ENCODE measurements around the gene SOX6.

The SOX6 gene

DNA sequence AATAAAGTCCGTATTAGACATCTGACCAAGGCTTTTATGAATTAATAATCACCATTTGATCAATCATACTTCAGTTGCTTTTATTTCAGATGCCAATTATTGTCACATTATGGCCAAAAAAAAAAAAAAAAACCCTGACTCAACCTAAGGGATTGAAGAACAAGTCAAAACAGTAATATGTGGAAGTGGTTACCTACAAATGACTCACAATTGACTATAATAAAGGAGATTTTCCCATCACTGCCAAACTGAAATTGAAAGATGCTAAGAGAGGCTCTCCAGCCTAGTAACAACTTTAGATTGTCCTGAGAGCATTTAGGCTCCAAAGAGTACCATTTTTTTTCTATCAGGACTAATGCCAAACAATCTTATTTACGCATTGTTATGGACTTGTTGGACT, 35.2 kb downstream of the SOX6 start:
- no peaks in the 10 kb centered on the region for H3K36me3 ChIP-seq (ENCODE audit: insufficient read depth, low read length)
- no peak overlapping the region for H3K9ac ChIP-seq (ENCODE audit: low read depth, low read length)
- H3K4me1 ChIP-seq (ENCODE audit: insufficient read depth, low read length), result no peaks in the 10 kb centered on the region
- H3K9me3 ChIP-seq (ENCODE audit: control insufficient read depth, insufficient read depth, low read length), result no peaks in the 10 kb centered on the region

- no peaks in the 10 kb centered on the region for H3K4me1 ChIP-seq (ENCODE audit: insufficient read depth, low read length)
- no peaks in the 10 kb centered on the region for H3K36me3 ChIP-seq (ENCODE audit: insufficient read depth, low read length)
- no peak overlapping the region for H3K9ac ChIP-seq (ENCODE audit: low read depth, low read length)
- H3K9me3 ChIP-seq (ENCODE audit: control insufficient read depth, insufficient read depth, low read length), result no peaks in the 10 kb centered on the region
Observed at GRCh38 chr11:16318320-16318719, 38.0 kb downstream of the SOX6 start.

GRCh38 chr11:16317712-16318111, 38.6 kb downstream of the SOX6 start:
- H3K9ac ChIP-seq (ENCODE audit: low read depth, low read length), result no peak overlapping the region
- no peaks in the 10 kb centered on the region for H3K36me3 ChIP-seq (ENCODE audit: insufficient read depth, low read length)
- H3K4me1 ChIP-seq (ENCODE audit: insufficient read depth, low read length), result no peaks in the 10 kb centered on the region

DNA sequence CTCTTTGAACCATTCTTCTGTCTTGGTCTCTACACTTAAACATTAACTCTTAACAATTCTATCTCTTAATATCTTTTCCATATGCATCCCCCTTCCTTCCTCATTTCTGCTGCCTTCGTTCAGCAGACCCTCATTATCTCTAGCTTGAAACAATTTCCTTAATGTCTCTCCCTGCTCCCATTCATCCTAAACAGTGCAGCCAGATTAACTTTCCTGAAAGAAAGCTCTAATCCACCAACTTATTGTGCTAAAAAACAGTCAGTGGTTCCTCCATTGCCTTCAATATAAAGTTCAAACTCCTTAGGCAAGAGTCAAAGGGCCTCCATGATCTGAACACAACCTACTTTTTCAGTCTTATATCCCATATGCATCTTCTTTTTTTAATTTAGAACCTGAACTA, 42.5 kb downstream of the SOX6 start:
- Histone ChIP-seq H3K4me1 (ENCODE audit: insufficient read depth, low read length) (no peaks in the 10 kb centered on the region), H3K9ac (ENCODE audit: low read depth, low read length) (no peak overlapping the region), H3K36me3 (ENCODE audit: insufficient read depth, low read length) (no peaks in the 10 kb centered on the region), H3K9me3 (ENCODE audit: control insufficient read depth, insufficient read depth, low read length) (no peaks in the 10 kb centered on the region)

More at GRCh38 chr11:16317712-16318111, 38.6 kb downstream of the SOX6 start:
- no peaks in the 10 kb centered on the region for H3K9me3 ChIP-seq (ENCODE audit: control insufficient read depth, insufficient read depth, low read length)

DNA sequence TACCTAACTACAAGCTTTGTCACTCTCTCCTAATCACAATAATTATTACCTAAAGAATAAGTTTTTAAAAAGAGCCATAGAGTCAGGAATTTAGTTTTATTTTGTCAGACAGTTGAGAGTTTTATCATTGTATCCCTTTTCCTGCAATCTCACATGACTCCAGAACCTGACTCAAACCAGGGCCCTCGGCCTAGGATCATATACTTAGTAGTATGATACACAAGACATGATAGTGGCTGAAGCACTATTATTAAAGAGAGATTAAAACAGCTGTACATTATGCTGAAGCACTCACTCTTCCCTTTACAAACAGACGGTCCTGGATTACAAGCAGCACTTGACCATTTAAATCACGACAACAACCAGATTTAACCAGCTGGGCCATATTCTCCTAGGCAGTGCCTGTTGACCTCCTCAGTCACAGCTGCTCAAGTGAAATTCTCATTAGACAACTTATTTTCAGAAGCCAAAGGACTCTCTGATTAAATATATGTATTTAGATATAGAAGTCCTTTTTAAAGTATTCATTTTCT, 44.0 kb downstream of the SOX6 start:
- H3K9ac ChIP-seq (ENCODE audit: low read depth, low read length), result no peak overlapping the region
- no peaks in the 10 kb centered on the region for H3K36me3 ChIP-seq (ENCODE audit: insufficient read depth, low read length)
- H3K9me3 ChIP-seq (ENCODE audit: control insufficient read depth, insufficient read depth, low read length), result no peaks in the 10 kb centered on the region
- H3K4me1 ChIP-seq (ENCODE audit: insufficient read depth, low read length), result no peaks in the 10 kb centered on the region

DNA sequence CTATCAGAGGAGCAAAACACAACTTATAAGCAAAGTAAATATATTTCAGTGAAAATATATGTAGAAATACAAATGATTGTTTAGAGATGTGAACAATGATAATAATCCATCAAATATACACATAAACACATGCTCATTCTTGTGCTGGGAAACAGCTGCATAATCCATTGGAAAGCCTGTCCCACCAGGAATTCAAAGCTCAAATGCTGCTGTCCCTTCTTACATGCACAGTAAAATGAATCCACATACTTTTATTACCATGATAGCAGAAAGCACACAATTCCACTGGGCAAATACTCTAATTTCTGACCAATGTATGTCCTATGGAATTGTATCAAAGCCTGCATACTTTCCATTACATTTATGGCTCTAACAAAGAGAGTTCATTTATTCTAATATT, 44.5 kb downstream of the SOX6 start:
- Histone ChIP-seq H3K4me1 (ENCODE audit: insufficient read depth, low read length) (no peaks in the 10 kb centered on the region), H3K9me3 (ENCODE audit: control insufficient read depth, insufficient read depth, low read length) (no peaks in the 10 kb centered on the region), H3K36me3 (ENCODE audit: insufficient read depth, low read length) (no peaks in the 10 kb centered on the region), H3K9ac (ENCODE audit: low read depth, low read length) (no peak overlapping the region)

GRCh38 chr11:16310943-16311342, 45.4 kb downstream of the SOX6 start:
- H3K9me3 ChIP-seq (ENCODE audit: control insufficient read depth, insufficient read depth, low read length), result no peaks in the 10 kb centered on the region
- H3K9ac ChIP-seq (ENCODE audit: low read depth, low read length), result no peak overlapping the region
- no peaks in the 10 kb centered on the region for H3K4me1 ChIP-seq (ENCODE audit: insufficient read depth, low read length)
- no peaks in the 10 kb centered on the region for H3K36me3 ChIP-seq (ENCODE audit: insufficient read depth, low read length)

DNA sequence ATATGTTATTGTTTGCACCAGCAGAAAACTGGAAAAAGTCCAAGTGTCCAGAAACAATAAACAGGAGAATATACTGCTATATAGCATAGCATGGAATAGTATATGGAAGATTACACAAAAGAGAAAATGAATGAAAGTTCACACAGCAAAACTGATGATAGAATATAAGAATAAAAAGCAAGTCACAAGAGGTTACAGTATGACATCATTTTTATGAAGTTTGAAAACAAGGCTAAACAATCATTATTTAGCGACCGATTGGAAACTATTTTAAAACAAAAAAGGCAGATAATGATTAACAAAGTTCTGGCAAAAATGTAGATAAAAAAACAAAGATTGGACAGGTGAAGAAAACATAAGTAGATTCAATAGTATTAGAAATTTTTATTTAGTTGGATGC, 47.1 kb downstream of the SOX6 start:
- H3K9ac ChIP-seq (ENCODE audit: low read depth, low read length), result no peak overlapping the region
- no peaks in the 10 kb centered on the region for H3K4me1 ChIP-seq (ENCODE audit: insufficient read depth, low read length)
- no peaks in the 10 kb centered on the region for H3K9me3 ChIP-seq (ENCODE audit: control insufficient read depth, insufficient read depth, low read length)
- H3K36me3 ChIP-seq (ENCODE audit: insufficient read depth, low read length), result no peaks in the 10 kb centered on the region

- no peaks in the 10 kb centered on the region for H3K4me1 ChIP-seq (ENCODE audit: insufficient read depth, low read length)
- no peak overlapping the region for H3K9ac ChIP-seq (ENCODE audit: low read depth, low read length)
- no peaks in the 10 kb centered on the region for H3K36me3 ChIP-seq (ENCODE audit: insufficient read depth, low read length)
- H3K9me3 ChIP-seq (ENCODE audit: control insufficient read depth, insufficient read depth, low read length), result no peaks in the 10 kb centered on the region
Observed at GRCh38 chr11:16301462-16301861, 54.9 kb downstream of the SOX6 start.

GRCh38 chr11:16299884-16300782, 56.2 kb downstream of the SOX6 start:
- H3K36me3 ChIP-seq (ENCODE audit: insufficient read depth, low read length), result no peaks in the 10 kb centered on the region
- no peaks in the 10 kb centered on the region for H3K9me3 ChIP-seq (ENCODE audit: control insufficient read depth, insufficient read depth, low read length)
- no peaks in the 10 kb centered on the region for H3K4me1 ChIP-seq (ENCODE audit: insufficient read depth, low read length)
- H3K9ac ChIP-seq (ENCODE audit: low read depth, low read length), result no peak overlapping the region

GRCh38 chr11:16299390-16299789, 57.0 kb downstream of the SOX6 start:
- no peaks in the 10 kb centered on the region for H3K36me3 ChIP-seq (ENCODE audit: insufficient read depth, low read length)
- H3K9me3 ChIP-seq (ENCODE audit: control insufficient read depth, insufficient read depth, low read length), result no peaks in the 10 kb centered on the region
- H3K9ac ChIP-seq (ENCODE audit: low read depth, low read length), result no peak overlapping the region
- no peaks in the 10 kb centered on the region for H3K4me1 ChIP-seq (ENCODE audit: insufficient read depth, low read length)

DNA sequence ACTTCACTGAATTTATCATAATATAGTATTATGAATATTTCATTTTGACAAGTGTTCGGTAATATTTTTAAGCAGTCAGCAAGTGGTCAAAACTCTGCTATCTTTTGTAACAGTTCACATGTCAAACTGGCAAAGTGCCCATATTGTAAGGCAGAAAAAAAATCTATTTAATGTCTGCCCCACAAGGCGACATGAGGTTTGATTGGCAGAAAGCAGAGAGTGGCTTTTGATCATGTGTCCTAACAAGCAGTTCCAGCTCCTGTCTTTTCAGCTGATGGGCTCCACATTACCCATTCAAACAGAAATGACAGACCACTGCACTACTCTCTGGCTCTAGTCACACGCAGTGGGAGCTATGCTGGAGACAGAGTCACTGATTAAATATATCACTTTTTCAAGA, 59.0 kb downstream of the SOX6 start:
- no peak overlapping the region for H3K9ac ChIP-seq (ENCODE audit: low read depth, low read length)
- H3K36me3 ChIP-seq (ENCODE audit: insufficient read depth, low read length), result no peaks in the 10 kb centered on the region
- no peaks in the 10 kb centered on the region for H3K4me1 ChIP-seq (ENCODE audit: insufficient read depth, low read length)

GRCh38 chr11:16296273-16296672, 60.1 kb downstream of the SOX6 start:
- Histone ChIP-seq H3K9me3 (ENCODE audit: control insufficient read depth, insufficient read depth, low read length) (no peaks in the 10 kb centered on the region), H3K9ac (ENCODE audit: low read depth, low read length) (no peak overlapping the region), H3K36me3 (ENCODE audit: insufficient read depth, low read length) (no peaks in the 10 kb centered on the region), H3K4me1 (ENCODE audit: insufficient read depth, low read length) (no peaks in the 10 kb centered on the region)

More for the DNA sequence above, 59.0 kb downstream of the SOX6 start:
- H3K9me3 ChIP-seq (ENCODE audit: control insufficient read depth, insufficient read depth, low read length), result no peaks in the 10 kb centered on the region

DNA sequence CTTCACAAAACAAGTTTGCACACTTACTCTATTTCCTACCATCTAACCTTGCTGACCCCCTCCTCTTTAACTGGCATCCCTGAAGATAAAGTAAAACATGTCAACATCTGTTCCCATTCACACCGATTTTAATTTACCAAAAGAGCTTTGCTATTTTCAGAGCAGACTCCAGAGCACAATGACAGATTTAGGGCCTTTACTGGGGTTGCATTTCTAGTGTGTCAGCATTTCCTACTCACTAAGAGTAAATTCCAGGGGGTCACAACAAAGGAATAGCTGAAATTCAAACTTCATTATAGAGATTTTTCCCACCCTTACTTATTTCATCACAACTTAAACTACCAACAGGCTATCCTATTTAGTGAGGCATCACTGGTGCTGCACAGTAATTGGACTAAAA, 60.8 kb downstream of the SOX6 start:
- no peaks in the 10 kb centered on the region for H3K9me3 ChIP-seq (ENCODE audit: control insufficient read depth, insufficient read depth, low read length)
- no peaks in the 10 kb centered on the region for H3K4me1 ChIP-seq (ENCODE audit: insufficient read depth, low read length)
- no peak overlapping the region for H3K9ac ChIP-seq (ENCODE audit: low read depth, low read length)
- H3K36me3 ChIP-seq (ENCODE audit: insufficient read depth, low read length), result no peaks in the 10 kb centered on the region

- Histone ChIP-seq H3K36me3 (ENCODE audit: insufficient read depth, low read length) (no peaks in the 10 kb centered on the region), H3K4me1 (ENCODE audit: insufficient read depth, low read length) (no peaks in the 10 kb centered on the region), H3K9ac (ENCODE audit: low read depth, low read length) (no peak overlapping the region), H3K9me3 (ENCODE audit: control insufficient read depth, insufficient read depth, low read length) (no peaks in the 10 kb centered on the region)
Observed at GRCh38 chr11:16293204-16293681, 63.1 kb downstream of the SOX6 start.

All from ES-I3 (cell line).